NCI-H774 (cell line): Measurements from ENCODE around the gene C9orf57.
"Not testable (repeated sequence)": the region's sequence is repeated elsewhere in the genome, so short reads cannot be mapped to it uniquely, and the experiment has no call there.

Experiments used
- DNase-seq: peaks from one replicate; lab custom pipeline; 2025; lab: John Stamatoyannopoulos, UW

The C9orf57 gene

GRCh38 chr9:72023596-72023995 is 36.8 kb downstream of the C9orf57 start:
- DNase-seq = no peak

GRCh38 chr9:72022841-72023240 is 37.6 kb downstream of the C9orf57 start:
- no peak for DNase-seq

DNA sequence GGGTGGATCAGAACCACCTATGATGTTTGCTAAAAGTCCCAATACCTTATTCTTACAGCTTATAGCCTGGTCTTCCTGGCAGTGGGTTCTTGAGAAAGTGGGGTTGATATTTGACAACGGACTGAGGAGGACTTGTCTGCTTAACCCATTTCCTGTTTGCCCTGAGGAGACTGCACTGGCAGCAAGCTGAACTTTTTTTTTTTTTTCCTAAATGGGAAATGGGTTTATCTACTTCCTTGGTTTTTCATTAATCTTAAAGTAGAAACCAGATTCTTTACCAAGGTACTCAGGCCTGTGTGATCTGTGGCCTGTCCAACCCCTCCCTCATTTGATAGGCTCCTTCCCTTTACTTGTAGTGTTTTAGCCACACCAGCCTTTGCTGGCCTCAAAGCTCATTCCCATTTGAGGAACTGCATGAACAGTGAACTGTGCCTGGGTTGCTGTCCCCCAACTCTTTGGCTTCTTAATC is 47.1 kb downstream of the C9orf57 start:
- no peak for DNase-seq

DNA sequence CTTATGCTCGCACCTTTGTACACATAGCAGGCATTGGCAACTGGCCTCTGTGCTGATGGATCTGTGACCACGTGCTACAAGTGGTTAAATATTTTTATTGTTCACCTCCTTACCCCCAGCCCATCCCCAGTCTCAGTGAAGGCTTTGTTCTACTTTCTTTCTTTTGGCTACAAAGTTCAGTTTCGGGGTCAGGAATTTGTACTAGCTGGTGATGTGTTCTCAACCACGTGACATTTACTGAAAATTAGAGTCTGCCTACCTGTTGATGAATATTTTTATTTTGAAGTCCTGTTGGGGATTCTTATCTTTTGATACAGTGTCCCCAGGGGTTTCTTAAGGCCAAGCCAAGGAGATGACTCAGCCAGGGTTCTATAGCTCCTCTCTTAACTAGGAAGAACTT is 47.8 kb downstream of the C9orf57 start:
- DNase-seq = no peak

GRCh38 chr9:72007726-72008125 is 52.7 kb downstream of the C9orf57 start:
- DNase-seq = not testable (repeated sequence)

DNA sequence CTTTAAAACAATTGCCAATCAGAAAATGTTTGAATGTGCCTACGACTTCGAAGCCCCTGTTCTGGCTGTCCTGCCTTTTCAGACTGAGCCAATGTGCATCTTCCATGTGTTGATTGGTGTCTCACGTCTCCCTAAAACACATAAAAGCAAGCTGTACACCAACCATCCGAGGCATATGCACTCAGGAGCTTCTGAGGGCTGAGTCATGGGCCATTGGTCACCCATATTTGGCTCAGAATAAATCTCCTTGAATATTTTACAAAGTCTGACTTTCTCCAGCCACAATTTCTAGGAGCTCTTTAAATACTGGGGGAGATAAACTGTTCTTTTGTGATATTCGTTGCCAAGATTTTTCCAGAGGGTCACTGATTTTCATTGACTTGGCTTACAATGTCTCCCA is 53.9 kb downstream of the C9orf57 start:
- DNase-seq = no peak

GRCh38 chr9:72005451-72005850 is 55.0 kb downstream of the C9orf57 start:
- DNase-seq = no peak
